ENCODE results near the gene TEPSIN.

DNA sequence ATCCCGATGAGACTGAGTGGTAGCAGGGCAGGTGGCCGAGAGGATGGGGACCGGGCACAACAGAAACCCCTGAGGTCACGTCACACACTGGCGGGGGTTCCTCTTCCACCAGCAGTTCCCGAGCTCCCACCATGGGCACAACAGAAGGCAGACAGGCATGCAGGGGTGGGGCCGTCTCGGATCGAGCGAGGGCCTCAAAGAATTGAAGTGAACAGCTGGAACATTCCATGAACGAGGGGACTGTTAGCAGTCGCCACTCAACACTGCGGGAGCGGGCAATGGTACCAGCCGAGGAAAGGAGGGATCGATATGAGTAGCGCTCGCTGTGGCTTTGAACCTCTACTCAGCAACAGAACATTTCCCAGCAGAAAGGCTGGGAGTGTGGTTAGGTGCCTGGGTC lies 21.4 kb downstream of the TEPSIN start:
- TF ChIP-seq, protein P1, sequence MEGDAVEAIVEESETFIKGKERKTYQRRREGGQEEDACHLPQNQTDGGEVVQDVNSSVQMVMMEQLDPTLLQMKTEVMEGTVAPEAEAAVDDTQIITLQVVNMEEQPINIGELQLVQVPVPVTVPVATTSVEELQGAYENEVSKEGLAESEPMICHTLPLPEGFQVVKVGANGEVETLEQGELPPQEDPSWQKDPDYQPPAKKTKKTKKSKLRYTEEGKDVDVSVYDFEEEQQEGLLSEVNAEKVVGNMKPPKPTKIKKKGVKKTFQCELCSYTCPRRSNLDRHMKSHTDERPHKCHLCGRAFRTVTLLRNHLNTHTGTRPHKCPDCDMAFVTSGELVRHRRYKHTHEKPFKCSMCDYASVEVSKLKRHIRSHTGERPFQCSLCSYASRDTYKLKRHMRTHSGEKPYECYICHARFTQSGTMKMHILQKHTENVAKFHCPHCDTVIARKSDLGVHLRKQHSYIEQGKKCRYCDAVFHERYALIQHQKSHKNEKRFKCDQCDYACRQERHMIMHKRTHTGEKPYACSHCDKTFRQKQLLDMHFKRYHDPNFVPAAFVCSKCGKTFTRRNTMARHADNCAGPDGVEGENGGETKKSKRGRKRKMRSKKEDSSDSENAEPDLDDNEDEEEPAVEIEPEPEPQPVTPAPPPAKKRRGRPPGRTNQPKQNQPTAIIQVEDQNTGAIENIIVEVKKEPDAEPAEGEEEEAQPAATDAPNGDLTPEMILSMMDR (IDR thresholded peaks at IDR 0.05): no peak
- no peak for TF ChIP-seq POLR2A (IDR thresholded peaks at IDR 0.05)

All from esophagus squamous epithelium (tissue), 4 donors.